Measurements from ENCODE around the gene ART4.

The ART4 gene

DNA sequence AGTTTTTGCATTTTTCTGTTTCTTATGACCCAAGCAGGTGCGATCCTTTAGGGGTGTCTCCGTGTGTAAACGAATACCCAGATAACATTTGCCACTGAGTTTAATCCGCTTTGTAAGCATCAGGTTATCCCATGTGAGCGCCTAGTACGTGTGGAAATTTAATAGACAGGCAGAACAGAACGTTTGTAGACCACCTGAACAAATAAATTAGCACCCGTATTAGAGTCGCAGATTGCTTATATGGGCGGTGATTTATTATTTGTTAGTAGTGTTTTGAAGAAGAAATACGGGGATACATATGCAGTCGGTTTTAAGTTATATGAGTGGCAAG, 39.5 kb downstream of the ART4 start:
- Histone ChIP-seq H3K4me3 (peak overlapping the region; percentile 94), H3K27ac (peak overlapping the region; percentile 95 to 96)
- DNase-seq (ENCODE audit: low spot score): no peak
- TF ChIP-seq, protein P1, sequence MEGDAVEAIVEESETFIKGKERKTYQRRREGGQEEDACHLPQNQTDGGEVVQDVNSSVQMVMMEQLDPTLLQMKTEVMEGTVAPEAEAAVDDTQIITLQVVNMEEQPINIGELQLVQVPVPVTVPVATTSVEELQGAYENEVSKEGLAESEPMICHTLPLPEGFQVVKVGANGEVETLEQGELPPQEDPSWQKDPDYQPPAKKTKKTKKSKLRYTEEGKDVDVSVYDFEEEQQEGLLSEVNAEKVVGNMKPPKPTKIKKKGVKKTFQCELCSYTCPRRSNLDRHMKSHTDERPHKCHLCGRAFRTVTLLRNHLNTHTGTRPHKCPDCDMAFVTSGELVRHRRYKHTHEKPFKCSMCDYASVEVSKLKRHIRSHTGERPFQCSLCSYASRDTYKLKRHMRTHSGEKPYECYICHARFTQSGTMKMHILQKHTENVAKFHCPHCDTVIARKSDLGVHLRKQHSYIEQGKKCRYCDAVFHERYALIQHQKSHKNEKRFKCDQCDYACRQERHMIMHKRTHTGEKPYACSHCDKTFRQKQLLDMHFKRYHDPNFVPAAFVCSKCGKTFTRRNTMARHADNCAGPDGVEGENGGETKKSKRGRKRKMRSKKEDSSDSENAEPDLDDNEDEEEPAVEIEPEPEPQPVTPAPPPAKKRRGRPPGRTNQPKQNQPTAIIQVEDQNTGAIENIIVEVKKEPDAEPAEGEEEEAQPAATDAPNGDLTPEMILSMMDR (IDR thresholded peaks at IDR 0.05): no peak

DNA sequence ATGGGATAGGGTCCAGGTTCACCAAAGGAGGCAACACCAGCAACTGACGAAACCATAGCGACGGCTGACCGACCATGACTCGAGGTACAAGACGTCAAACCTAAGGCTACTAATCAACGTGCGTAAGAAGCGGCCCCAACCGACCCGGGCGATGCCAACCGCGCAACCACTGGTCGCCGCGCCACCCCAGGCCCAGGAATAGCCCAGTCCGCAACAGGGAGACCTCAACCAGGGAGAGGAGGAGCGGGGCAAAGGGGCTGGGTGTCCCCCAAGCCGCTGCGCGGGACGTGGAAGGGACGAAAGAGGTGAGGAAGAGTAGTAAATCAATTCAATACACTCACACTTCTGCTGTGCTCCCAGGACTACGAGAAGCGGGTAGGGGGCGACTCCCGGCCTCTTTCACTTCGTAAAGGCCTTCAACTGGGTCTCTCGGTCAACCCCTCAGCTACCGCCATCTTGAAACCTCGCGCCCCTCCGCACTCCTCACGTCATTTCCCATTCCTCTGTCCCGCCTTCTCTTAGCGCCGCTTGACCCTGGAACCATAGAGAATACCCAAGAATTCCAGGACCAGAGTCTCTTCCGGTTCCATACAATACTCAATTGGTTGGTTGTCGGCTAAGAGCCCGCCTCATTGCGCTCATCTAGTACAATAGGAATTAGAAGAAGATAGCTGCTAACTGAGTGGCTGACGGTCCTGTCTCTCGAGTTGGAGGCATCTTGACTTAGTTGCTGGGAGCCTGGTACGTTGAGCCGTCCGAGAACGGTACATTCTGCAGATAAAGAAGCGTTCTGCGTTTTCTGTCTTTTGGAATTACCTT, 40.1 kb downstream of the ART4 start, which contains the start of the genes C12orf60 and WBP11:
TSS of gene C12orf60 (plus strand) at position 660 of the 819 bp plus-strand sequence. CDS start 19,266 bp downstream, outside the sequence.
TSS of gene WBP11 (minus strand) at position 468 of the 819 bp plus-strand sequence. CDS start 2,095 bp downstream, outside the sequence.
- Histone ChIP-seq H3K4me3 (peak within 1 kb of the TSS; percentile 94), H3K27ac (peak within 1 kb of the TSS; percentile 95 to 96)
- DNase-seq (ENCODE audit: low spot score): peak; percentile 97
- TF ChIP-seq, protein P1 (IDR thresholded peaks at IDR 0.05): no peak

DNA sequence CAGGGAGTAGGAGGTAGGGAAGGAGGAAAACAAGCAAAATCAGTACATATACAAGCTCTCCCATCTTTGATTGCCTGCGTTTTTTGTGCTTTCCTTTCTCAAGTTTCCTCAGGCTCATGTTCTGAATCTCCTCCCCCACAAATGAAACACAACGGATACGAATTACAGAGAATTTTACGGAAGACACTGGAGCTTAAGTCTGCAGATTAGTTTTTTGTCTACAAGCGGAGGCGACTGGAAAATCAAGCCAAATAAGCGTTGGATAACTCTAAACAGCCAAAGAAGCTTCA, 40.7 kb downstream of the ART4 start:
- Histone ChIP-seq H3K4me3 (peak overlapping the region; percentile 94), H3K27ac (peak overlapping the region; percentile 95 to 96)
- TF ChIP-seq, protein P1 (IDR thresholded peaks at IDR 0.05): no peak
- DNase-seq (ENCODE audit: low spot score): no peak

DNA sequence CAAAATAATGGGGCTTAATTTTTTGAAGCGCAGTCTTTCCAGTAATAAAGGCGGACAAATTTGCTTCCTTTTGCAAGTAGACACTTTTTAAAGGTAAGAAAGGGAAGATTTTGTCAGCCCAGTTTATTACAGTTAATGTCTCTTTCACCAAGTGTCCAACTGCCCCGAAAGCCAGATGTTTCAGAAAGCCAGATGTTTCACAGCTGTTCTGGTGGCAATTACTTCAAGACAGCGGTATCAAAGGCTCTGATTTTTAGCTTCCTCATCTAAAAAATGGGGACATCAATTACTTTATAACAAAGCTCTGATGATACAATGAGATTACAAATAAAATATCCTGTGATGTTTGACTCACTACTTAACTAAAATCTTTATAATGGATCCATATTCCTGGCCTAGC, 41.1 kb downstream of the ART4 start:
- H3K27ac ChIP-seq: peak overlapping the region; percentile 95 to 96
- TF ChIP-seq, protein P1 (IDR thresholded peaks at IDR 0.05): no peak
- no peak for DNase-seq (ENCODE audit: low spot score)
- peak overlapping the region; percentile 94 for H3K4me3 ChIP-seq

DNA sequence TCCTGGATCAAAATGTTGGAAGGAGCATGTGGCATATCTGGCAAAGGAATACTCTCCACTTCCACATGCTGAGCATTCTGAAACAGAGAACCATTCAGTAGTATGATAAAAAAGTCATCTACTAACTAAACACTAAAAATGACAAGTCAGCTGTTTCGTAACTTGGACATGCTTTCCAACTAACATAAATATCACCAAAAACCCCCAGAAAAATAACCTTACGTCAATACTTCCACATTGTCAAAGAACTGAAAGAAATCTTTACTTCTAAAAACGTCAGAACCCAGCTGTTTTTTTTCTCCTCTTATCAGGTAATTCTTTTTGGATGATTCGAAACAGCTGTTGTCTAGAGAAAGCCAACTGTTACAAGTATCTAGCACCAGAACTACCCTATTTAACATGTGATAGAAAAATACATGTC, 48.3 kb downstream of the ART4 start:
- TF ChIP-seq, protein P1 (IDR thresholded peaks at IDR 0.05): no peak
- DNase-seq (ENCODE audit: low spot score): no peak
- no peak overlapping the region for H3K4me3 ChIP-seq
- no peak overlapping the region for H3K27ac ChIP-seq

DNA sequence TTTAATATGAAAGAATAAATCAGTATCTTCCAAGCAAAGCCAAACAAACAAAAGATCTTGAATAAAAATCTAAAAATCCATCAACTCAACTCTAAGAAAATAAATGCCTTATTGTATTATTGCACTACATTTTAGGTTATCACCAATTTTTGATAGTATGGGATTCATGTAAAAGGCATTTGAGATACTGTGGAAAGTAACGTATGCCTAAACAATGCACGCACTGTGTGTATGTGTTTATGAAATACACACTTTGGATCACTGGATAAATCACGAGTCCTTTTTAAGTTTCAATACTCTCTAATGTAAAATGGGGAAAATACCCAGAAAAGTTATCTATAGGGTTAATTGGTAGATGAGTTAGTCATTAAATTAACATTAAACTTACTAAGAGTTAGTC, 57.8 kb downstream of the ART4 start:
- no peak overlapping the region for H3K4me3 ChIP-seq
- DNase-seq (ENCODE audit: low spot score): no peak
- H3K27ac ChIP-seq: no peak overlapping the region
- TF ChIP-seq, protein P1 (IDR thresholded peaks at IDR 0.05): no peak

DNA sequence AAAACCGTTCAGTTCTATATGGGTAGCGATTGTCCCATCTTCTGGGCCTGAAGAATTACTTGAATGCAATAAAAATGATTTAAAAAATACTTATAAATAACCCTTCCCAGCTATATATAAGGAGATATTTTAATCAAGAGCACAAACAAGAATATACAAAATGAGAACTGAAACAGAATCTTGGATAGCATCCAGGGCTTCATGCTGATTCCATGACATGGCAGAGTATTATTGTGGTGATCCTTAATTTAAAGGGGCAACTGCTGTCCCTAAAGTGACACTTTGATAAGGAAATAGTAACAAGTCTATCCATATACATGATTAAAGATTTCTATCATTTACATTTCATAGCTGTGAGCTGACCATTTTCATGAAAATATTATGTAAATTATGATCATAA, 58.9 kb downstream of the ART4 start:
- H3K27ac ChIP-seq: no peak overlapping the region
- TF ChIP-seq, protein P1 (IDR thresholded peaks at IDR 0.05): no peak
- no peak for DNase-seq (ENCODE audit: low spot score)
- no peak overlapping the region for H3K4me3 ChIP-seq

Data from coronary artery (tissue), 2 donors.